ENCODE results near the gene ELMO1. TPM values are rescaled to one million over a fixed set of nuclear protein-coding genes. Genes with fewer than 3 reads are reported as not detected.

ELMO1 gene
- total and polyA plus RNA-seq, 2 of the 13 experiments (the other 11 are each of a cell fraction or from before 2014, with no cell fraction given), result 0.11 to 0.17 TPM

- H4K20me1 ChIP-seq (ENCODE audit: insufficient read depth, low read length), result no peaks in the 10 kb centered on the region
- TF ChIP-seq HNF1A (IDR thresholded peaks at IDR 0.05; ENCODE audit: low read depth) (no peak), HNF1A (CRISPR knock-in tag; IDR thresholded peaks at IDR 0.05; ENCODE audit: borderline replicate concordance) (no peak), ESRRA (CRISPR knock-in tag; IDR thresholded peaks at IDR 0.05; ENCODE audit: low read depth) (no peak), AKNA (CRISPR knock-in tag; IDR thresholded peaks at IDR 0.05; ENCODE audit: borderline replicate concordance) (no peak), ZBTB37 (CRISPR knock-in tag; IDR thresholded peaks at IDR 0.05) (0 out of 2 replicates have a peak, but pooled peaks have one; percentile 56), EP300 (IDR thresholded peaks at IDR 0.05; ENCODE audit: low read depth in 2 of 2, low read length in 2 of 2) (0 out of 4 replicates have a peak, but pooled peaks of 1 of the 2 experiments have one; percentile 3), EP300 (CRISPR knock-in tag; IDR thresholded peaks at IDR 0.05; ENCODE audit: borderline replicate concordance) (no peak), ZNF362 (CRISPR knock-in tag; IDR thresholded peaks at IDR 0.05; ENCODE audit: borderline replicate concordance) (0 out of 2 replicates have a peak, but pooled peaks have one; percentile 20)
Observed at GRCh38 chr7:37414352-37414983, 34.2 kb downstream of the ELMO1 start.

More at GRCh38 chr7:37414352-37414983, 34.2 kb downstream of the ELMO1 start:
- Histone ChIP-seq H3K27ac (ENCODE audit: extremely low read length, insufficient read depth, low read length) (no peak overlapping the region), H3K36me3 (replicated peaks in 1 of 2; ENCODE audit: control insufficient read depth in 1 of 2, insufficient read depth in 2 of 2, low read length in 2 of 2) (no peaks in the 10 kb centered on the region), H3K27me3 (ENCODE audit: control insufficient read depth in 1 of 2, insufficient read depth in 2 of 2, low read length in 2 of 2) (no peaks in the 10 kb centered on the region), H3K79me2 (ENCODE audit: insufficient read depth, low read length) (no peaks in the 10 kb centered on the region), H3K9ac (ENCODE audit: insufficient read depth, low read depth, low read length) (no peak overlapping the region), H3K4me2 (ENCODE audit: low read depth, low read length) (peak overlapping the region; percentile 40), H2AFZ (ENCODE audit: low read length) (no peak overlapping the region), H3K9me3 (ENCODE audit: low read length) (no peaks in the 10 kb centered on the region), H3K4me1 (ENCODE audit: insufficient read depth, low read length) (peaks cover 29% of the 10 kb centered on the region), H3K4me3 (replicated peaks in 1 of 3; ENCODE audit: insufficient read depth in 1 of 3, low read depth in 2 of 3, low read length in 3 of 3) (no peak overlapping the region)
- in situ Hi-C loops (cut with HindIII; ENCODE audit: extremely low pct_ligation_motif_present, low pct_unique_long_range_greater_than_20kb) (no loop called here), intact Hi-C loops (cut with micrococcal nuclease; ENCODE audit: unreplicated experiment) (no loop called here)
- ATAC-seq (peak; percentile 86), FAIRE-seq (no peak), DNase-seq (ENCODE audit: low spot score) (peak; percentile 37)
- POLR2A ChIA-PET, result no interaction called here
- CTCF ChIA-PET (ENCODE audit: low intra/inter-chr PET ratio, low total read pairs), result no interaction called here
- 3% methylated on average over 5 of the region's 5 CpGs for WGBS (ENCODE audit: low lambda C conversion rate)
- no TSS peak for BruUV-seq (replicated peaks)

All from HepG2 (cell line).